Transverse colon (tissue), 4 donors: Measurements from ENCODE around the gene NOTCH1. TPM values are rescaled to one million over a fixed set of nuclear protein-coding genes. Genes with fewer than 3 reads are reported as not detected.

ENCODE experiments used
- DNase-seq: peaks from one replicate; pipeline ENCODE4 v3.0.0-alpha.2; 2019
- H3K27ac ChIP-seq, 4 donors: fragments of 200-600 bp; sonication (generic); 2 replicates each; pipeline ENCODE4 v1.5.1; 2016 to 2018; ENCODE audit warnings: inconsistent platforms in 4 of 4
- H3K27me3 ChIP-seq: fragments of 200-600 bp; sonication (generic); 2 replicates; pipeline ENCODE4 v1.5.1; 2017; ENCODE audit warnings: inconsistent platforms
- H3K36me3 ChIP-seq, 4 donors: fragments of 200-600 bp; sonication (generic); 2 replicates each; pipeline ENCODE4 v1.5.1; 2017 to 2019; ENCODE audit warnings: inconsistent platforms in 4 of 4
- H3K4me1 ChIP-seq, 4 donors: fragments of 200-600 bp; sonication (generic); 2 replicates each; pipeline ENCODE4 v1.5.1; 2017 to 2020; ENCODE audit warnings: inconsistent platforms in 4 of 4
- H3K4me3 ChIP-seq, 4 donors: fragments of 200-600 bp; sonication (generic); 1 replicate in 1 of 4; 2 replicates in 3 of 4; pipeline versions ENCODE4 v1.5.1 to v1.6.1; 2017 to 2019; ENCODE audit warnings: inconsistent platforms in 4 of 4
- H3K9me3 ChIP-seq, 2 donors: fragments of 200-600 bp; sonication (generic); 2 replicates each; pipeline ENCODE4 v1.5.1; 2017 to 2019; ENCODE audit warnings: inconsistent platforms in 2 of 2
- CTCF ChIP-seq, 5 experiments: fragments of 200-600 bp in 3 of 5; fragments of 450-650 bp in 2 of 5; sonication (generic) in 3 of 5; IDR thresholded peaks; 1 replicate in 2 of 5; 2 replicates in 3 of 5; pipeline ENCODE4 v1.5.1; 2016 to 2017; ENCODE audit warnings: antibody characterized with exemption in 5 of 5, inconsistent platforms in 3 of 5, mild to moderate bottlenecking in 2 of 5, moderate library complexity in 1 of 5
- EP300 ChIP-seq: sonication (generic); formaldehyde crosslinking; IDR thresholded peaks from one replicate; pipeline ENCODE4 v1.6.1; 2017; ENCODE audit warnings: antibody characterized with exemption, low read depth
- POLR2A ChIP-seq: fragments of 450-650 bp; IDR thresholded peaks from one replicate; pipeline ENCODE4 v1.6.1; 2016; ENCODE audit warnings: antibody characterized with exemption, mild to moderate bottlenecking, moderate library complexity
- POLR2AphosphoS5 ChIP-seq, 3 donors: sonication (generic); formaldehyde crosslinking; IDR thresholded peaks; one replicate each; pipeline ENCODE4 v1.6.1; 2016; ENCODE audit warnings: antibody characterized with exemption in 3 of 3
- WGBS, 2 donors: methylation state at CpG; one replicate each; pipeline ENCODE4 v1.1.5; 2018; ENCODE audit warnings: low coverage in 1 of 2; 5-methylcytosine and 5-hydroxymethylcytosine counted together
- in situ Hi-C, 4 donors: fragments of 200-750 bp; cut with MboI; loops; one replicate each; pipeline versions ENCODE4 v1.15.0 to v1.15.1; 2017; ENCODE audit warnings: low sequenced_read_pairs in 3 of 4, low pct_ligation_motif_present in 1 of 4, low pct_unique_long_range_greater_than_20kb in 1 of 4
- intact Hi-C: fragments of 100-400 bp; cut with DNase I; formaldehyde crosslinking; loops from one replicate; pipeline ENCODE4 v1.15.1; 2023; ENCODE audit warnings: low total_unique reads
- total RNA-seq, 4 donors: library from RNA; depleted of rRNA; stranded (reverse); fragments of >200 nt; gene quantifications; one replicate each; pipeline ENCODE4 v1.1.0, GENCODE V29; 2016

The NOTCH1 gene
- total RNA-seq, 4 donors from 2014 or later, result 48.2 to 154 (median 98.2) TPM

GRCh38 chr9:136547508-136548215 is 1.8 kb upstream of the NOTCH1 start:
- H3K27me3 ChIP-seq, result no peaks in the 10 kb centered on the region
- H3K36me3 ChIP-seq, result no peaks in the 10 kb centered on the region
- intact Hi-C loops (no loop called here), in situ Hi-C loops (no loop called here)
- TF ChIP-seq EP300 (no peak), POLR2A (no peak)
- H3K4me3 ChIP-seq, result peak overlapping the region in 3 of 4 donors; percentile 2 to 6 (median 4)
- H3K9me3 ChIP-seq, result no peaks in the 10 kb centered on the region
- peak overlapping the region; percentile 93 to 99 (median 98) for H3K27ac ChIP-seq
- no peak for DNase-seq
- WGBS, 2 donors, result 58% methylated on average over 16 of the region's 25 CpGs; no CpG with 5 or more reads in 1 of the 2 donors
- peaks cover 51 to 78% (median 65%) of the 10 kb centered on the region in 4 donors for H3K4me1 ChIP-seq

GRCh38 chr9:136546697-136547501 is 1.1 kb upstream of the NOTCH1 start:
- H3K27me3 ChIP-seq, result no peaks in the 10 kb centered on the region
- in situ Hi-C loops, result no loop called here
- peak overlapping the region; percentile 31 to 91 (median 54) for H3K4me3 ChIP-seq
- DNase-seq, result peak; percentile 81
- no peaks in the 10 kb centered on the region for H3K36me3 ChIP-seq
- 5% methylated on average over 31 of the region's 45 CpGs; no CpG with 5 or more reads in 1 of the 2 donors for WGBS, 2 donors
- H3K27ac ChIP-seq, result peak overlapping the region; percentile 93 to 99 (median 98)
- intact Hi-C loops, result no loop called here
- TF ChIP-seq POLR2AphosphoS5 (IDR thresholded peaks at IDR 0.05) (peak in 2 of 3 donors; percentile 11 to 48), EP300 (no peak), CTCF (IDR thresholded peaks at IDR 0.05) (no peak)
- no peaks in the 10 kb centered on the region for H3K9me3 ChIP-seq
- H3K4me1 ChIP-seq, result peaks cover 53 to 76% (median 66%) of the 10 kb centered on the region in 4 donors

GRCh38 chr9:136545692-136545964 is 220 bp downstream of the NOTCH1 start:
- intact Hi-C loops, result no loop called here
- H3K4me3 ChIP-seq, result peak overlapping the region; percentile 88 to 97 (median 90)
- DNase-seq, result no peak
- TF ChIP-seq EP300 (no peak), POLR2A (no peak), CTCF (IDR thresholded peaks at IDR 0.05) (no peak), POLR2AphosphoS5 (IDR thresholded peaks at IDR 0.05) (no peak)
- H3K27ac ChIP-seq, result peak overlapping the region; percentile 93 to 99 (median 98)
- H3K4me1 ChIP-seq, result peaks cover 54 to 76% (median 66%) of the 10 kb centered on the region in 4 donors
- H3K27me3 ChIP-seq, result no peaks in the 10 kb centered on the region
- in situ Hi-C loops, result no loop called here
- H3K36me3 ChIP-seq, result no peaks in the 10 kb centered on the region
- WGBS, 2 donors, result 0% methylated on average over 2 of the region's 41 CpGs; no CpG with 5 or more reads in 1 of the 2 donors
- no peaks in the 10 kb centered on the region for H3K9me3 ChIP-seq

- Histone ChIP-seq H3K4me3 (peak overlapping the region; percentile 88 to 97 (median 90)), H3K4me1 (peaks cover 54 to 76% (median 66%) of the 10 kb centered on the region in 4 donors), H3K9me3 (no peaks in the 10 kb centered on the region), H3K27me3 (no peaks in the 10 kb centered on the region), H3K36me3 (no peaks in the 10 kb centered on the region), H3K27ac (peak overlapping the region; percentile 93 to 99 (median 98))
- intact Hi-C loops, result no loop called here
- in situ Hi-C loops, result no loop called here
- TF ChIP-seq POLR2AphosphoS5 (IDR thresholded peaks at IDR 0.05) (no peak), EP300 (no peak)
- 0% methylated on average over 63 of the region's 82 CpGs; no CpG with 5 or more reads in 1 of the 2 donors for WGBS, 2 donors
- DNase-seq, result no peak
These were observed 720 bp downstream of the NOTCH1 start for GRCh38 chr9:136544964-136545691.
